GM10248 (cell line): ENCODE results near the gene ARFGEF3.

Source experiments
- CTCF ChIA-PET: fragments of 300-600 bp; sonication (Branson Sonifier 250); formaldehyde crosslinking; extraction: SDS; loops from one replicate; lab custom pipeline; 2021; ENCODE audit warnings: antibody characterized with exemption; lab: Yijun Ruan, JAX
- POLR2A ChIA-PET: fragments of 350-650 bp; sonication (Branson Sonifier 250); formaldehyde crosslinking; extraction: SDS; loops from one replicate; lab custom pipeline; 2020; ENCODE audit warnings: antibody characterized with exemption; lab: Yijun Ruan, JAX
- DNase-seq: peaks from one replicate; pipeline ENCODE4 v3.0.0; 2012; ENCODE audit errors: extremely low spot score
- CTCF ChIP-seq: IDR thresholded peaks from 2 replicates; pipeline ENCODE4 v1.5.1; 2012; ENCODE audit warnings: mild to moderate bottlenecking, low read depth; ENCODE audit errors: extremely low read depth, missing control alignments, control extremely low read depth

ARFGEF3 gene

GRCh38 chr6:138248011-138248410, 86.3 kb downstream of the ARFGEF3 start:
- ChIA-PET CTCF (no interaction called here), POLR2A (no interaction called here)
- no peak for TF ChIP-seq CTCF
- no peak for DNase-seq

GRCh38 chr6:138248878-138249277, 87.1 kb downstream of the ARFGEF3 start:
- no peak for DNase-seq
- CTCF ChIA-PET, result interaction anchor here (1.1 kb wide), 1 partner anchor 11 kb away, joined by 4 read pairs; no protein-coding TSS in a partner anchor
- POLR2A ChIA-PET, result no interaction called here
- TF ChIP-seq CTCF, result no peak

GRCh38 chr6:138250053-138250452, 88.3 kb downstream of the ARFGEF3 start:
- no peak for DNase-seq
- CTCF ChIA-PET, result no interaction called here
- POLR2A ChIA-PET, result no interaction called here
- no peak for TF ChIP-seq CTCF

- no peak for DNase-seq
- no peak for TF ChIP-seq CTCF
- ChIA-PET CTCF (no interaction called here), POLR2A (no interaction called here)
These were observed 88.9 kb downstream of the ARFGEF3 start for GRCh38 chr6:138250513-138251247.

- ChIA-PET CTCF (no interaction called here), POLR2A (no interaction called here)
- DNase-seq, result no peak
These were observed 92.0 kb downstream of the ARFGEF3 start for GRCh38 chr6:138253731-138254130.

GRCh38 chr6:138255443-138255842, 93.7 kb downstream of the ARFGEF3 start:
- no peak for DNase-seq
- TF ChIP-seq CTCF, result no peak
- POLR2A ChIA-PET, result no interaction called here
- CTCF ChIA-PET, result no interaction called here

More at GRCh38 chr6:138253731-138254130, 92.0 kb downstream of the ARFGEF3 start:
- TF ChIP-seq CTCF, result no peak
